OCI-LY7 (cell line): ENCODE results near the gene PITPNB.

ENCODE experiments used
- CTCF ChIP-seq: fragments of 200-600 bp; sonication (generic); conservative IDR thresholded peaks from 2 replicates; pipeline ENCODE4 v1.5.1; 2014; ENCODE audit warnings: mild to moderate bottlenecking, antibody characterized with exemption, low read length, moderate library complexity, mixed read lengths
- EZH2phosphoT487 ChIP-seq: fragments of 200-600 bp; sonication (generic); IDR thresholded peaks from 2 replicates; pipeline ENCODE4 v1.6.1; 2018; ENCODE audit warnings: low read depth, borderline replicate concordance, mild to moderate bottlenecking, mixed run types, antibody characterized with exemption, low read length, moderate library complexity, mixed read lengths

DNA sequence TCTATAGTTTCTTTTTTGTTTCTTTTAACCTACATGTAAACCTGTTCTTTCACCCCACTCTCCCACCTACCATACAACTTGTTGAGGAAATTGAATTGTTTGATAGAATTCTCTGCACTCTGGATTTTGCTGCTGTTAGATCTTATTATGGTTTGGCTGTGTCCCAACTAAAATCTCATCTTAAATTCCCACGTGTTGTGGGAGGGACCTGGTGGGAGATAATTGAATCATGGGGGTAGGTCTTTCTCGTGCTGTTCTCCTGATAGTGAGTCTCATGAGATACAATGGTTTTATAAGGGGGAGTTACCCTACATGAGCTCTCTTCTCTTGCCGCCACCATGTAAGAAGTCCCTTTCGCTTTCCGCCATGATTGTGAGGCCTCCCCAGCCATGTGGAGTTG lies 15.0 kb upstream of the PITPNB start:
- TF ChIP-seq CTCF (no peak), EZH2phosphoT487 (no peak)
